Activated CD8-positive, alpha-beta memory T cell treated with anti-CD3 and anti-CD28 coated beads, Interleukin-2, amount 50 U/mL, for 24 hours (primary cell): ENCODE results near the gene PHLDA2.

ENCODE experiments used
- DNase-seq: peaks from one replicate; pipeline ENCODE4 v3.0.0-alpha.2; 2020; ENCODE audit errors: extremely low read depth

Gene PHLDA2

GRCh38 chr11:2928605-2929530 is at the start of gene PHLDA2:
PHLDA2 (minus strand) TSS chr11:2929420; CDS start chr11:2929364, 56 bp downstream.
- DNase-seq = no peak

GRCh38 chr11:2977113-2977512 is 47.9 kb upstream of the PHLDA2 start:
- no peak for DNase-seq

GRCh38 chr11:2976294-2977063 is 47.3 kb upstream of the PHLDA2 start:
- no peak for DNase-seq

GRCh38 chr11:2975594-2975993 is 46.4 kb upstream of the PHLDA2 start:
- DNase-seq = no peak

GRCh38 chr11:2974272-2974671 is 45.1 kb upstream of the PHLDA2 start:
- no peak for DNase-seq

GRCh38 chr11:2968341-2968900 is 39.2 kb upstream of the PHLDA2 start:
- no peak for DNase-seq

GRCh38 chr11:2964782-2965181 is 35.6 kb upstream of the PHLDA2 start:
- no peak for DNase-seq

- no peak for DNase-seq
Measured at GRCh38 chr11:2963761-2964160, 34.5 kb upstream of the PHLDA2 start.

- no peak for DNase-seq
Measured at GRCh38 chr11:2963112-2963754, 34.0 kb upstream of the PHLDA2 start.

GRCh38 chr11:2961080-2961479 is 31.9 kb upstream of the PHLDA2 start:
- DNase-seq = no peak

GRCh38 chr11:2960139-2960538 is 30.9 kb upstream of the PHLDA2 start:
- DNase-seq = no peak

GRCh38 chr11:2958251-2958650 is 29.0 kb upstream of the PHLDA2 start:
- DNase-seq = no peak

GRCh38 chr11:2955906-2956476 is 26.8 kb upstream of the PHLDA2 start:
- DNase-seq = no peak

- no peak for DNase-seq
Measured at GRCh38 chr11:2954263-2954662, 25.0 kb upstream of the PHLDA2 start.

GRCh38 chr11:2952290-2952689 is 23.1 kb upstream of the PHLDA2 start:
- DNase-seq = no peak

- DNase-seq = no peak
Measured at GRCh38 chr11:2951231-2952110, 22.3 kb upstream of the PHLDA2 start.

- no peak for DNase-seq
Measured at GRCh38 chr11:2950825-2951224, 21.6 kb upstream of the PHLDA2 start.

GRCh38 chr11:2949920-2950319 is 20.7 kb upstream of the PHLDA2 start:
- DNase-seq = no peak

- DNase-seq = no peak
Measured at GRCh38 chr11:2947744-2948143, 18.5 kb upstream of the PHLDA2 start.

GRCh38 chr11:2945757-2946287 is 16.6 kb upstream of the PHLDA2 start:
- DNase-seq = no peak
